Epithelial cell of proximal tubule (primary cell): Measurements from ENCODE around the gene TGM2. TPM values are rescaled to one million over a fixed set of nuclear protein-coding genes. Genes with fewer than 3 reads are reported as not detected.
A peak's percentile ranks its signal among the peaks of the same experiment; 100 is the strongest.

Experiments used
- DNase-seq: peaks from one replicate; pipeline ENCODE4 v3.0.0-alpha.2; 2011; ENCODE audit warnings: low read depth
- H3K4me3 ChIP-seq: 2 replicates; pipeline ENCODE4 v1.5.1; 2011; ENCODE audit warnings: low read depth, mild to moderate bottlenecking, low read length
- CTCF ChIP-seq: conservative IDR thresholded peaks from 2 replicates; pipeline ENCODE4 v1.5.1; 2012; ENCODE audit warnings: low read depth, mild to moderate bottlenecking, low read length
- total RNA-seq: library from RNA; depleted of rRNA; stranded (reverse); fragments of >200 nt; gene quantifications from 2 replicates; pipeline ENCODE4 v1.2.3, GENCODE V29; 2015

TGM2 gene
- total RNA-seq, 1 donor from 2014 or later = 150 TPM

- DNase-seq = no peak
- TF ChIP-seq CTCF = peak; percentile 54
- H3K4me3 ChIP-seq = no peak overlapping the region
These were observed 51.4 kb downstream of the TGM2 start for GRCh38 chr20:38113401-38114325.

- no peak for TF ChIP-seq CTCF
- H3K4me3 ChIP-seq = no peak overlapping the region
- DNase-seq = no peak
These were observed 52.2 kb downstream of the TGM2 start for GRCh38 chr20:38112930-38113294.

- TF ChIP-seq CTCF = no peak
- H3K4me3 ChIP-seq = no peak overlapping the region
- no peak for DNase-seq
These were observed 52.7 kb downstream of the TGM2 start for GRCh38 chr20:38112261-38112929.

GRCh38 chr20:38111366-38112232, 53.5 kb downstream of the TGM2 start:
- no peak for TF ChIP-seq CTCF
- H3K4me3 ChIP-seq = no peak overlapping the region
- DNase-seq = no peak

GRCh38 chr20:38110525-38111178, 54.4 kb downstream of the TGM2 start:
- no peak for TF ChIP-seq CTCF
- H3K4me3 ChIP-seq = no peak overlapping the region
- no peak for DNase-seq
